A673 (cell line): Measurements from ENCODE around the gene AKNA. TPM values are rescaled to one million over a fixed set of nuclear protein-coding genes. Genes with fewer than 3 reads are reported as not detected.

ENCODE experiments used
- BruUV-seq: library from RNA; stranded (reverse); fragments of 400-500 nt; replicated peaks from 2 replicates; lab custom pipeline; 2021; lab: Mats Ljungman, UMichigan
- CTCF ChIA-PET: fragments of 300-600 bp; sonication (Branson Sonifier 250); formaldehyde crosslinking; loops from one replicate; lab custom pipeline; 2022; ENCODE audit warnings: antibody characterized with exemption; lab: Charles Lee
- POLR2A ChIA-PET: fragments of 300-600 bp; sonication (Branson Sonifier 250); formaldehyde crosslinking; loops from one replicate; lab custom pipeline; 2022; ENCODE audit warnings: antibody characterized with exemption; ENCODE audit not compliant: low non-redundant PET; lab: Charles Lee
- DNase-seq: peaks from one replicate; pipeline ENCODE4 v3.0.0-alpha.2; 2015; ENCODE audit warnings: low spot score
- H3K27ac ChIP-seq: fragments of 200-600 bp; sonication (generic); 2 replicates; pipeline ENCODE4 v1.5.1; 2016; ENCODE audit warnings: mixed run types, low read depth, mild to moderate bottlenecking, mixed read lengths, antibody characterized with exemption, low read length; ENCODE audit not compliant: poor library complexity, severe bottlenecking
- H3K27me3 ChIP-seq: fragments of 200-600 bp; sonication (generic); replicated peaks from 2 replicates; pipeline ENCODE4 v1.6.1; 2017; ENCODE audit warnings: mixed run types, low read depth, mild to moderate bottlenecking, mixed read lengths, antibody characterized with exemption, low read length; ENCODE audit not compliant: insufficient read depth, poor library complexity
- H3K36me3 ChIP-seq: fragments of 200-600 bp; sonication (generic); 2 replicates; pipeline ENCODE4 v1.6.1; 2016; ENCODE audit warnings: mixed run types, mild to moderate bottlenecking, mixed read lengths, antibody characterized with exemption, low read length; ENCODE audit not compliant: insufficient read depth, poor library complexity, severe bottlenecking
- H3K4me1 ChIP-seq: fragments of 200-600 bp; sonication (generic); 2 replicates; pipeline ENCODE4 v1.6.1; 2017; ENCODE audit warnings: mixed run types, mild to moderate bottlenecking, mixed read lengths, antibody characterized with exemption, low read length; ENCODE audit not compliant: insufficient read depth, poor library complexity, severe bottlenecking
- H3K4me3 ChIP-seq: fragments of 200-600 bp; sonication (generic); 2 replicates; pipeline ENCODE4 v1.5.1; 2016; ENCODE audit warnings: low read depth, mixed run types, mild to moderate bottlenecking, mixed read lengths, low read length; ENCODE audit not compliant: poor library complexity, severe bottlenecking
- H3K9me3 ChIP-seq: fragments of 200-600 bp; sonication (generic); 2 replicates; pipeline ENCODE4 v1.6.1; 2016; ENCODE audit warnings: mixed run types, low read depth, mild to moderate bottlenecking, mixed read lengths, antibody characterized with exemption, low read length; ENCODE audit not compliant: poor library complexity, severe bottlenecking
- EZH2 ChIP-seq: fragments of 200-600 bp; sonication (generic); IDR thresholded peaks from 2 replicates; pipeline ENCODE4 v1.6.1; 2017; ENCODE audit warnings: borderline replicate concordance, low read depth, mild to moderate bottlenecking, mixed read lengths, antibody characterized with exemption, low read length; ENCODE audit not compliant: poor library complexity, severe bottlenecking
- intact Hi-C: fragments of 100-400 bp; cut with micrococcal nuclease; formaldehyde crosslinking; loops from one replicate; pipeline ENCODE4 v1.10.0; 2022; ENCODE audit not compliant: unreplicated experiment
- total RNA-seq: library from RNA; stranded (reverse); gene quantifications from 2 replicates; pipeline ENCODE4 v1.2.3, GENCODE V29; 2021
- TF ChIP-seq, protein P1 (sequence below): fragments of 300-800, 200-600 bp; sonication (generic); conservative IDR thresholded peaks from 2 replicates; pipeline ENCODE4 v1.5.1; 2017; ENCODE audit warnings: low read depth, mild to moderate bottlenecking, antibody characterized with exemption, low read length, moderate library complexity, mixed read lengths

The AKNA gene
- total RNA-seq, 1 experiment from 2014 or later, result 20.4 TPM

GRCh38 chr9:114410910-114411309 lies 23.1 kb upstream of the AKNA start:
- CTCF ChIA-PET, result no interaction called here
- no peaks in the 10 kb centered on the region for H3K27me3 ChIP-seq
- DNase-seq, result no peak
- intact Hi-C loops, result no loop called here
- H3K4me3 ChIP-seq, result no peak overlapping the region
- H3K36me3 ChIP-seq, result no peaks in the 10 kb centered on the region
- no peaks in the 10 kb centered on the region for H3K4me1 ChIP-seq
- BruUV-seq, result no TSS peak
- POLR2A ChIA-PET, result no interaction called here
- no peak for TF ChIP-seq EZH2
- TF ChIP-seq, protein P1, sequence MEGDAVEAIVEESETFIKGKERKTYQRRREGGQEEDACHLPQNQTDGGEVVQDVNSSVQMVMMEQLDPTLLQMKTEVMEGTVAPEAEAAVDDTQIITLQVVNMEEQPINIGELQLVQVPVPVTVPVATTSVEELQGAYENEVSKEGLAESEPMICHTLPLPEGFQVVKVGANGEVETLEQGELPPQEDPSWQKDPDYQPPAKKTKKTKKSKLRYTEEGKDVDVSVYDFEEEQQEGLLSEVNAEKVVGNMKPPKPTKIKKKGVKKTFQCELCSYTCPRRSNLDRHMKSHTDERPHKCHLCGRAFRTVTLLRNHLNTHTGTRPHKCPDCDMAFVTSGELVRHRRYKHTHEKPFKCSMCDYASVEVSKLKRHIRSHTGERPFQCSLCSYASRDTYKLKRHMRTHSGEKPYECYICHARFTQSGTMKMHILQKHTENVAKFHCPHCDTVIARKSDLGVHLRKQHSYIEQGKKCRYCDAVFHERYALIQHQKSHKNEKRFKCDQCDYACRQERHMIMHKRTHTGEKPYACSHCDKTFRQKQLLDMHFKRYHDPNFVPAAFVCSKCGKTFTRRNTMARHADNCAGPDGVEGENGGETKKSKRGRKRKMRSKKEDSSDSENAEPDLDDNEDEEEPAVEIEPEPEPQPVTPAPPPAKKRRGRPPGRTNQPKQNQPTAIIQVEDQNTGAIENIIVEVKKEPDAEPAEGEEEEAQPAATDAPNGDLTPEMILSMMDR, result no peak
- no peak overlapping the region for H3K27ac ChIP-seq
- no peaks in the 10 kb centered on the region for H3K9me3 ChIP-seq

- ChIA-PET POLR2A (no interaction called here), CTCF (interaction anchor here (1.9 kb wide), 1 partner anchor 501 kb away, joined by 4 read pairs; no protein-coding TSS in a partner anchor)
- BruUV-seq, result no TSS peak
- Histone ChIP-seq H3K27me3 (no peaks in the 10 kb centered on the region), H3K36me3 (no peaks in the 10 kb centered on the region), H3K4me1 (no peaks in the 10 kb centered on the region), H3K27ac (no peak overlapping the region), H3K9me3 (no peaks in the 10 kb centered on the region), H3K4me3 (no peak overlapping the region)
- no peak for DNase-seq
- intact Hi-C loops, result loop anchor here (5.0 kb wide), 1 partner anchor 327 kb away; no protein-coding TSS in a partner anchor
- TF ChIP-seq, protein P1, result no peak
- TF ChIP-seq EZH2, result no peak
These were observed 22.1 kb upstream of the AKNA start for GRCh38 chr9:114409842-114410241.

GRCh38 chr9:114409103-114409780 lies 21.5 kb upstream of the AKNA start:
- ChIA-PET POLR2A (no interaction called here), CTCF (interaction anchor here (1.9 kb wide), 1 partner anchor 501 kb away, joined by 4 read pairs; no protein-coding TSS in a partner anchor)
- H3K27me3 ChIP-seq, result no peaks in the 10 kb centered on the region
- no peaks in the 10 kb centered on the region for H3K36me3 ChIP-seq
- H3K4me3 ChIP-seq, result no peak overlapping the region
- no peak for DNase-seq
- H3K4me1 ChIP-seq, result no peaks in the 10 kb centered on the region
- H3K9me3 ChIP-seq, result no peaks in the 10 kb centered on the region
- intact Hi-C loops, result loop anchor here (5.0 kb wide), 1 partner anchor 328 kb away; no protein-coding TSS in a partner anchor
- no TSS peak for BruUV-seq
- TF ChIP-seq EZH2, result no peak
- TF ChIP-seq, protein P1, result no peak
- H3K27ac ChIP-seq, result no peak overlapping the region
